IPS-11a (cell line): ENCODE measurements around the gene ODAD2.

Experiments
- H3K4me3 ChIP-seq: one replicate; pipeline ENCODE4 v1.5.1; 2013; ENCODE audit warnings: low read depth, low read length, control low read depth

The ODAD2 gene

GRCh38 chr10:27844223-27844622, 154.7 kb downstream of the ODAD2 start:
- H3K4me3 ChIP-seq, result no peak overlapping the region

GRCh38 chr10:27838901-27839300, 160.0 kb downstream of the ODAD2 start:
- H3K4me3 ChIP-seq, result no peak overlapping the region

- no peak overlapping the region for H3K4me3 ChIP-seq
Observed at GRCh38 chr10:27838361-27838760, 160.5 kb downstream of the ODAD2 start.

GRCh38 chr10:27834476-27834875, 164.4 kb downstream of the ODAD2 start:
- H3K4me3 ChIP-seq, result no peak overlapping the region

- no peak overlapping the region for H3K4me3 ChIP-seq
Observed at GRCh38 chr10:27833792-27834191, 165.1 kb downstream of the ODAD2 start.

GRCh38 chr10:27832826-27833225, 166.1 kb downstream of the ODAD2 start:
- H3K4me3 ChIP-seq, result no peak overlapping the region

GRCh38 chr10:27826369-27826768, 172.5 kb downstream of the ODAD2 start:
- no peak overlapping the region for H3K4me3 ChIP-seq

GRCh38 chr10:27822301-27822700, 176.6 kb downstream of the ODAD2 start:
- no peak overlapping the region for H3K4me3 ChIP-seq

- no peak overlapping the region for H3K4me3 ChIP-seq
Observed at GRCh38 chr10:27820637-27821036, 178.2 kb downstream of the ODAD2 start.

- no peak overlapping the region for H3K4me3 ChIP-seq
Observed at GRCh38 chr10:27819781-27820531, 178.9 kb downstream of the ODAD2 start.

GRCh38 chr10:27816320-27816719, 182.6 kb downstream of the ODAD2 start:
- H3K4me3 ChIP-seq, result no peak overlapping the region

GRCh38 chr10:27815846-27816245, 183.0 kb downstream of the ODAD2 start:
- no peak overlapping the region for H3K4me3 ChIP-seq

- no peak overlapping the region for H3K4me3 ChIP-seq
Observed at GRCh38 chr10:27815261-27815660, 183.6 kb downstream of the ODAD2 start.

- no peak overlapping the region for H3K4me3 ChIP-seq
Observed at GRCh38 chr10:27805180-27805579, 193.7 kb downstream of the ODAD2 start.

GRCh38 chr10:27804136-27804535, 194.7 kb downstream of the ODAD2 start:
- H3K4me3 ChIP-seq, result no peak overlapping the region

- no peak overlapping the region for H3K4me3 ChIP-seq
Observed at GRCh38 chr10:27801171-27801785, 197.6 kb downstream of the ODAD2 start.

- H3K4me3 ChIP-seq, result no peak overlapping the region
Observed at GRCh38 chr10:27799046-27799445, 199.8 kb downstream of the ODAD2 start.

GRCh38 chr10:27794157-27794556, 204.7 kb downstream of the ODAD2 start:
- H3K4me3 ChIP-seq, result no peak overlapping the region

GRCh38 chr10:27792216-27792615, 206.7 kb downstream of the ODAD2 start:
- no peak overlapping the region for H3K4me3 ChIP-seq

GRCh38 chr10:27784272-27784671, 214.6 kb downstream of the ODAD2 start:
- no peak overlapping the region for H3K4me3 ChIP-seq

- H3K4me3 ChIP-seq, result no peak overlapping the region
Observed at GRCh38 chr10:27783660-27784059, 215.2 kb downstream of the ODAD2 start.

- H3K4me3 ChIP-seq, result no peak overlapping the region
Observed at GRCh38 chr10:27779462-27780015, 219.3 kb downstream of the ODAD2 start.
